GM23338 (cell line): Measurements from ENCODE around the gene ABHD17A. TPM values are rescaled to one million over a fixed set of nuclear protein-coding genes. Genes with fewer than 3 reads are reported as not detected.

ENCODE experiments used
- ATAC-seq: fragments of 200-7000 bp; cut with Tn5 transposase; 3 replicates; pipeline ENCODE4 v1.9.1; 2020
- DNase-seq: peaks from one replicate; pipeline ENCODE4 v3.0.0-alpha.2; 2015; ENCODE audit warnings: low spot score
- H2AFZ ChIP-seq: fragments of 200-600 bp; sonication (generic); 2 replicates; pipeline ENCODE4 v1.8.0; 2016; ENCODE audit warnings: antibody characterized with exemption, mild to moderate bottlenecking, moderate library complexity
- H3F3A ChIP-seq: fragments of 200-600 bp; sonication (generic); replicated peaks from 2 replicates; pipeline ENCODE4 v1.8.0; 2017; ENCODE audit warnings: antibody characterized with exemption, mixed run types, low read depth
- H3K27ac ChIP-seq: fragments of 200-600 bp; sonication (generic); 2 replicates; pipeline ENCODE4 v1.6.1; 2016; ENCODE audit warnings: low read depth
- H3K27me3 ChIP-seq: fragments of 200-600 bp; sonication (generic); 2 replicates; pipeline ENCODE4 v1.8.0; 2016; ENCODE audit warnings: mild to moderate bottlenecking, mixed run types, moderate library complexity; ENCODE audit not compliant: insufficient read depth
- H3K36me3 ChIP-seq: fragments of 200-600 bp; sonication (generic); 2 replicates; pipeline ENCODE4 v1.8.0; 2016; ENCODE audit warnings: mild to moderate bottlenecking; ENCODE audit not compliant: insufficient read depth
- H3K4me1 ChIP-seq: fragments of 200-600 bp; sonication (generic); 2 replicates; pipeline ENCODE4 v1.8.0; 2016; ENCODE audit warnings: mild to moderate bottlenecking, moderate library complexity; ENCODE audit not compliant: insufficient read depth
- H3K4me2 ChIP-seq: fragments of 200-600 bp; sonication (generic); 2 replicates; pipeline ENCODE4 v1.7.1; 2017; ENCODE audit warnings: mixed run types
- H3K4me3 ChIP-seq: fragments of 200-600 bp; sonication (generic); 2 replicates; pipeline ENCODE4 v1.6.1; 2016; ENCODE audit warnings: mixed run types
- H3K79me2 ChIP-seq: fragments of 200-600 bp; sonication (generic); replicated peaks from 2 replicates; pipeline ENCODE4 v1.8.0; 2017; ENCODE audit warnings: mild to moderate bottlenecking; ENCODE audit not compliant: insufficient read depth
- H3K9me2 ChIP-seq: fragments of 200-600 bp; sonication (generic); 2 replicates; pipeline ENCODE4 v1.8.0; 2017; ENCODE audit not compliant: insufficient read depth
- H4K20me1 ChIP-seq: fragments of 200-600 bp; sonication (generic); replicated peaks from 2 replicates; pipeline ENCODE4 v1.8.0; 2017; ENCODE audit warnings: mild to moderate bottlenecking; ENCODE audit not compliant: insufficient read depth
- H3K27ac Mint-ChIP-seq: 2 replicates; pipeline ENCODE4 v1.8.0; 2020; ENCODE audit warnings: inconsistent platforms, mild to moderate bottlenecking, moderate library complexity, mixed read lengths
- H3K27me3 Mint-ChIP-seq: 3 replicates; pipeline ENCODE4 v1.8.0; 2022; ENCODE audit warnings: low read depth, mild to moderate bottlenecking, moderate library complexity, mixed read lengths, inconsistent platforms; ENCODE audit not compliant: insufficient read depth, poor library complexity
- H3K36me3 Mint-ChIP-seq: 3 replicates; pipeline ENCODE4 v1.8.0; 2021; ENCODE audit warnings: low read depth, mild to moderate bottlenecking, inconsistent platforms, moderate library complexity, mixed read lengths
- H3K4me1 Mint-ChIP-seq: 3 replicates; pipeline ENCODE4 v1.8.0; 2020; ENCODE audit warnings: mild to moderate bottlenecking, inconsistent platforms, mixed read lengths
- H3K4me3 Mint-ChIP-seq: 3 replicates; pipeline ENCODE4 v1.8.0; 2021; ENCODE audit warnings: moderate library complexity, mild to moderate bottlenecking, inconsistent platforms, mixed read lengths
- H3K9me3 Mint-ChIP-seq: 3 replicates; pipeline ENCODE4 v1.8.0; 2020; ENCODE audit warnings: moderate library complexity, mild to moderate bottlenecking, inconsistent platforms, mixed read lengths
- CREB1 ChIP-seq: fragments of 250-450 bp; sonication (Bioruptor Pico); IDR thresholded peaks from 2 replicates; pipeline ENCODE4 v1.5.0; 2020; ENCODE audit warnings: low read depth, mild to moderate bottlenecking, moderate library complexity
- EZH2 ChIP-seq: fragments of 200-600 bp; sonication (generic); IDR thresholded peaks from one replicate; pipeline ENCODE4 v1.8.0; 2017; ENCODE audit warnings: antibody characterized with exemption, mild to moderate bottlenecking, low read depth; ENCODE audit not compliant: unreplicated experiment
- JUNB ChIP-seq: IDR thresholded peaks from one replicate; pipeline ENCODE4 v1.6.1; 2016; ENCODE audit warnings: antibody characterized with exemption; ENCODE audit not compliant: unreplicated experiment
- NANOG ChIP-seq: IDR thresholded peaks from 2 replicates; pipeline ENCODE4 v1.6.1; 2016; ENCODE audit warnings: antibody characterized with exemption, borderline replicate concordance
- POLR2AphosphoS5 ChIP-seq: IDR thresholded peaks from 2 replicates; pipeline ENCODE4 v1.6.1; 2016; ENCODE audit warnings: antibody characterized with exemption, low read depth
- STAT1 ChIP-seq: IDR thresholded peaks from one replicate; pipeline ENCODE4 v1.6.1; 2016; ENCODE audit warnings: antibody characterized with exemption; ENCODE audit not compliant: unreplicated experiment
- ZNF114 ChIP-seq: fragments of 250-450 bp; sonication (Bioruptor Pico); IDR thresholded peaks from 2 replicates; pipeline ENCODE4 v1.5.0; 2020; ENCODE audit warnings: mild to moderate bottlenecking, moderate library complexity
- polyA plus RNA-seq: library from polyadenylated mRNA; unstranded; fragments of >200 nt; fragmentation: Nextera tagmentation; extraction: Ambion mirVana; gene quantifications from 2 replicates; pipeline ENCODE4 v1.2.1, GENCODE V29; 2016
- total RNA-seq: library from RNA; depleted of rRNA; stranded (reverse); fragments of >200 nt; shearing (Covaris generic); gene quantifications from 2 replicates; pipeline ENCODE4 v1.2.3, GENCODE V29; 2014
- TF ChIP-seq, protein P1 (sequence below), 2 experiments: fragments of 200-600 bp in 1 of 2; sonication (generic) in 1 of 2; conservative IDR thresholded peaks; 2 replicates each; pipeline versions ENCODE4 v1.5.1 to v1.6.1; 2016 to 2017; ENCODE audit warnings: antibody characterized with exemption in 2 of 2, low read depth in 2 of 2, mild to moderate bottlenecking in 2 of 2, moderate library complexity in 1 of 2
- TF ChIP-seq, protein P2 (sequence below): fragments of 250-450 bp; sonication (Bioruptor Pico); IDR thresholded peaks from 2 replicates; pipeline ENCODE4 v1.5.0; 2020; ENCODE audit warnings: mild to moderate bottlenecking, moderate library complexity
- TF ChIP-seq, protein P3 (sequence below): IDR thresholded peaks from 2 replicates; pipeline ENCODE4 v1.6.1; 2016; ENCODE audit warnings: antibody characterized with exemption
- TF ChIP-seq, protein P4 (sequence below): IDR thresholded peaks from one replicate; pipeline ENCODE4 v1.6.1; 2018; ENCODE audit warnings: antibody characterized with exemption; ENCODE audit not compliant: unreplicated experiment

The ABHD17A gene
- total and polyA plus RNA-seq, 2 experiments from 2014 or later: 34.2 to 99.9 TPM

- Mint-ChIP-seq H3K27me3 (peaks cover 15% of the 10 kb centered on the region), H3K9me3 (no peaks in the 10 kb centered on the region; the same call in 2 of the 3 replicates), H3K27ac (no peak overlapping the region), H3K4me3 (no peak overlapping the region), H3K36me3 (no peaks in the 10 kb centered on the region; the same call in 2 of the 3 replicates), H3K4me1 (peaks cover 27% of the 10 kb centered on the region)
- TF ChIP-seq POLR2AphosphoS5: no peak
- TF ChIP-seq EZH2: no peak
- TF ChIP-seq, protein P1, sequence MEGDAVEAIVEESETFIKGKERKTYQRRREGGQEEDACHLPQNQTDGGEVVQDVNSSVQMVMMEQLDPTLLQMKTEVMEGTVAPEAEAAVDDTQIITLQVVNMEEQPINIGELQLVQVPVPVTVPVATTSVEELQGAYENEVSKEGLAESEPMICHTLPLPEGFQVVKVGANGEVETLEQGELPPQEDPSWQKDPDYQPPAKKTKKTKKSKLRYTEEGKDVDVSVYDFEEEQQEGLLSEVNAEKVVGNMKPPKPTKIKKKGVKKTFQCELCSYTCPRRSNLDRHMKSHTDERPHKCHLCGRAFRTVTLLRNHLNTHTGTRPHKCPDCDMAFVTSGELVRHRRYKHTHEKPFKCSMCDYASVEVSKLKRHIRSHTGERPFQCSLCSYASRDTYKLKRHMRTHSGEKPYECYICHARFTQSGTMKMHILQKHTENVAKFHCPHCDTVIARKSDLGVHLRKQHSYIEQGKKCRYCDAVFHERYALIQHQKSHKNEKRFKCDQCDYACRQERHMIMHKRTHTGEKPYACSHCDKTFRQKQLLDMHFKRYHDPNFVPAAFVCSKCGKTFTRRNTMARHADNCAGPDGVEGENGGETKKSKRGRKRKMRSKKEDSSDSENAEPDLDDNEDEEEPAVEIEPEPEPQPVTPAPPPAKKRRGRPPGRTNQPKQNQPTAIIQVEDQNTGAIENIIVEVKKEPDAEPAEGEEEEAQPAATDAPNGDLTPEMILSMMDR (conservative IDR thresholded peaks at IDR 0.05; ENCODE audit: low read depth in 2 of 2): no peak
- TF ChIP-seq ZNF114 (CRISPR knock-in tag): no peak
- no peak for TF ChIP-seq NANOG
- no peak for TF ChIP-seq CREB1 (CRISPR knock-in tag)
- TF ChIP-seq STAT1: no peak
- TF ChIP-seq, protein P2, sequence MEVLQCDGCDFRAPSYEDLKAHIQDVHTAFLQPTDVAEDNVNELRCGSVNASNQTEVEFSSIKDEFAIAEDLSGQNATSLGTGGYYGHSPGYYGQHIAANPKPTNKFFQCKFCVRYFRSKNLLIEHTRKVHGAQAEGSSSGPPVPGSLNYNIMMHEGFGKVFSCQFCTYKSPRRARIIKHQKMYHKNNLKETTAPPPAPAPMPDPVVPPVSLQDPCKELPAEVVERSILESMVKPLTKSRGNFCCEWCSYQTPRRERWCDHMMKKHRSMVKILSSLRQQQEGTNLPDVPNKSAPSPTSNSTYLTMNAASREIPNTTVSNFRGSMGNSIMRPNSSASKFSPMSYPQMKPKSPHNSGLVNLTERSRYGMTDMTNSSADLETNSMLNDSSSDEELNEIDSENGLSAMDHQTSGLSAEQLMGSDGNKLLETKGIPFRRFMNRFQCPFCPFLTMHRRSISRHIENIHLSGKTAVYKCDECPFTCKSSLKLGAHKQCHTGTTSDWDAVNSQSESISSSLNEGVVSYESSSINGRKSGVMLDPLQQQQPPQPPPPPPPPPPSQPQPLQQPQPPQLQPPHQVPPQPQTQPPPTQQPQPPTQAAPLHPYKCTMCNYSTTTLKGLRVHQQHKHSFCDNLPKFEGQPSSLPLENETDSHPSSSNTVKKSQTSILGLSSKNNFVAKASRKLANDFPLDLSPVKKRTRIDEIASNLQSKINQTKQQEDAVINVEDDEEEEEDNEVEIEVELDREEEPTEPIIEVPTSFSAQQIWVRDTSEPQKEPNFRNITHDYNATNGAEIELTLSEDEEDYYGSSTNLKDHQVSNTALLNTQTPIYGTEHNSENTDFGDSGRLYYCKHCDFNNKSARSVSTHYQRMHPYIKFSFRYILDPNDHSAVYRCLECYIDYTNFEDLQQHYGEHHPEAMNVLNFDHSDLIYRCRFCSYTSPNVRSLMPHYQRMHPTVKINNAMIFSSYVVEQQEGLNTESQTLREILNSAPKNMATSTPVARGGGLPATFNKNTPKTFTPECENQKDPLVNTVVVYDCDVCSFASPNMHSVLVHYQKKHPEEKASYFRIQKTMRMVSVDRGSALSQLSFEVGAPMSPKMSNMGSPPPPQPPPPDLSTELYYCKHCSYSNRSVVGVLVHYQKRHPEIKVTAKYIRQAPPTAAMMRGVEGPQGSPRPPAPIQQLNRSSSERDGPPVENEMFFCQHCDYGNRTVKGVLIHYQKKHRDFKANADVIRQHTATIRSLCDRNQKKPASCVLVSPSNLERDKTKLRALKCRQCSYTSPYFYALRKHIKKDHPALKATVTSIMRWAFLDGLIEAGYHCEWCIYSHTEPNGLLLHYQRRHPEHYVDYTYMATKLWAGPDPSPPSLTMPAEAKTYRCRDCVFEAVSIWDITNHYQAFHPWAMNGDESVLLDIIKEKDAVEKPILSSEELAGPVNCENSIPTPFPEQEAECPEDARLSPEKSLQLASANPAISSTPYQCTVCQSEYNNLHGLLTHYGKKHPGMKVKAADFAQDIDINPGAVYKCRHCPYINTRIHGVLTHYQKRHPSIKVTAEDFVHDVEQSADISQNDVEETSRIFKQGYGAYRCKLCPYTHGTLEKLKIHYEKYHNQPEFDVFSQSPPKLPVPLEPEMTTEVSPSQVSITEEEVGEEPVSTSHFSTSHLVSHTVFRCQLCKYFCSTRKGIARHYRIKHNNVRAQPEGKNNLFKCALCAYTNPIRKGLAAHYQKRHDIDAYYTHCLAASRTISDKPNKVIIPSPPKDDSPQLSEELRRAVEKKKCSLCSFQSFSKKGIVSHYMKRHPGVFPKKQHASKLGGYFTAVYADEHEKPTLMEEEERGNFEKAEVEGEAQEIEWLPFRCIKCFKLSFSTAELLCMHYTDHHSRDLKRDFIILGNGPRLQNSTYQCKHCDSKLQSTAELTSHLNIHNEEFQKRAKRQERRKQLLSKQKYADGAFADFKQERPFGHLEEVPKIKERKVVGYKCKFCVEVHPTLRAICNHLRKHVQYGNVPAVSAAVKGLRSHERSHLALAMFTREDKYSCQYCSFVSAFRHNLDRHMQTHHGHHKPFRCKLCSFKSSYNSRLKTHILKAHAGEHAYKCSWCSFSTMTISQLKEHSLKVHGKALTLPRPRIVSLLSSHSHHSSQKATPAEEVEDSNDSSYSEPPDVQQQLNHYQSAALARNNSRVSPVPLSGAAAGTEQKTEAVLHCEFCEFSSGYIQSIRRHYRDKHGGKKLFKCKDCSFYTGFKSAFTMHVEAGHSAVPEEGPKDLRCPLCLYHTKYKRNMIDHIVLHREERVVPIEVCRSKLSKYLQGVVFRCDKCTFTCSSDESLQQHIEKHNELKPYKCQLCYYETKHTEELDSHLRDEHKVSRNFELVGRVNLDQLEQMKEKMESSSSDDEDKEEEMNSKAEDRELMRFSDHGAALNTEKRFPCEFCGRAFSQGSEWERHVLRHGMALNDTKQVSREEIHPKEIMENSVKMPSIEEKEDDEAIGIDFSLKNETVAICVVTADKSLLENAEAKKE (CRISPR knock-in tag): no peak
- TF ChIP-seq, protein P3, sequence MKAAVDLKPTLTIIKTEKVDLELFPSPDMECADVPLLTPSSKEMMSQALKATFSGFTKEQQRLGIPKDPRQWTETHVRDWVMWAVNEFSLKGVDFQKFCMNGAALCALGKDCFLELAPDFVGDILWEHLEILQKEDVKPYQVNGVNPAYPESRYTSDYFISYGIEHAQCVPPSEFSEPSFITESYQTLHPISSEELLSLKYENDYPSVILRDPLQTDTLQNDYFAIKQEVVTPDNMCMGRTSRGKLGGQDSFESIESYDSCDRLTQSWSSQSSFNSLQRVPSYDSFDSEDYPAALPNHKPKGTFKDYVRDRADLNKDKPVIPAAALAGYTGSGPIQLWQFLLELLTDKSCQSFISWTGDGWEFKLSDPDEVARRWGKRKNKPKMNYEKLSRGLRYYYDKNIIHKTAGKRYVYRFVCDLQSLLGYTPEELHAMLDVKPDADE: no peak
- TF ChIP-seq JUNB: no peak
- TF ChIP-seq, protein P4, sequence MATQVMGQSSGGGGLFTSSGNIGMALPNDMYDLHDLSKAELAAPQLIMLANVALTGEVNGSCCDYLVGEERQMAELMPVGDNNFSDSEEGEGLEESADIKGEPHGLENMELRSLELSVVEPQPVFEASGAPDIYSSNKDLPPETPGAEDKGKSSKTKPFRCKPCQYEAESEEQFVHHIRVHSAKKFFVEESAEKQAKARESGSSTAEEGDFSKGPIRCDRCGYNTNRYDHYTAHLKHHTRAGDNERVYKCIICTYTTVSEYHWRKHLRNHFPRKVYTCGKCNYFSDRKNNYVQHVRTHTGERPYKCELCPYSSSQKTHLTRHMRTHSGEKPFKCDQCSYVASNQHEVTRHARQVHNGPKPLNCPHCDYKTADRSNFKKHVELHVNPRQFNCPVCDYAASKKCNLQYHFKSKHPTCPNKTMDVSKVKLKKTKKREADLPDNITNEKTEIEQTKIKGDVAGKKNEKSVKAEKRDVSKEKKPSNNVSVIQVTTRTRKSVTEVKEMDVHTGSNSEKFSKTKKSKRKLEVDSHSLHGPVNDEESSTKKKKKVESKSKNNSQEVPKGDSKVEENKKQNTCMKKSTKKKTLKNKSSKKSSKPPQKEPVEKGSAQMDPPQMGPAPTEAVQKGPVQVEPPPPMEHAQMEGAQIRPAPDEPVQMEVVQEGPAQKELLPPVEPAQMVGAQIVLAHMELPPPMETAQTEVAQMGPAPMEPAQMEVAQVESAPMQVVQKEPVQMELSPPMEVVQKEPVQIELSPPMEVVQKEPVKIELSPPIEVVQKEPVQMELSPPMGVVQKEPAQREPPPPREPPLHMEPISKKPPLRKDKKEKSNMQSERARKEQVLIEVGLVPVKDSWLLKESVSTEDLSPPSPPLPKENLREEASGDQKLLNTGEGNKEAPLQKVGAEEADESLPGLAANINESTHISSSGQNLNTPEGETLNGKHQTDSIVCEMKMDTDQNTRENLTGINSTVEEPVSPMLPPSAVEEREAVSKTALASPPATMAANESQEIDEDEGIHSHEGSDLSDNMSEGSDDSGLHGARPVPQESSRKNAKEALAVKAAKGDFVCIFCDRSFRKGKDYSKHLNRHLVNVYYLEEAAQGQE: no peak
- Histone ChIP-seq H2AFZ (no peak overlapping the region), H3F3A (peaks cover 2% of the 10 kb centered on the region), H3K4me2 (no peak overlapping the region), H3K27me3 (no peaks in the 10 kb centered on the region), H3K9me2 (no peaks in the 10 kb centered on the region), H3K36me3 (no peaks in the 10 kb centered on the region), H3K4me3 (no peak overlapping the region), H3K4me1 (peaks cover 16% of the 10 kb centered on the region; the same call in 1 of the 2 replicates), H3K79me2 (peaks cover 28% of the 10 kb centered on the region), H4K20me1 (peaks cover 16% of the 10 kb centered on the region), H3K27ac (no peak overlapping the region)
- ATAC-seq (no peak), DNase-seq (no peak)
These were observed 4.5 kb downstream of the ABHD17A start for GRCh38 chr19:1880611-1881392.
